ENCODE results near the gene LTC4S.

Gene LTC4S

DNA sequence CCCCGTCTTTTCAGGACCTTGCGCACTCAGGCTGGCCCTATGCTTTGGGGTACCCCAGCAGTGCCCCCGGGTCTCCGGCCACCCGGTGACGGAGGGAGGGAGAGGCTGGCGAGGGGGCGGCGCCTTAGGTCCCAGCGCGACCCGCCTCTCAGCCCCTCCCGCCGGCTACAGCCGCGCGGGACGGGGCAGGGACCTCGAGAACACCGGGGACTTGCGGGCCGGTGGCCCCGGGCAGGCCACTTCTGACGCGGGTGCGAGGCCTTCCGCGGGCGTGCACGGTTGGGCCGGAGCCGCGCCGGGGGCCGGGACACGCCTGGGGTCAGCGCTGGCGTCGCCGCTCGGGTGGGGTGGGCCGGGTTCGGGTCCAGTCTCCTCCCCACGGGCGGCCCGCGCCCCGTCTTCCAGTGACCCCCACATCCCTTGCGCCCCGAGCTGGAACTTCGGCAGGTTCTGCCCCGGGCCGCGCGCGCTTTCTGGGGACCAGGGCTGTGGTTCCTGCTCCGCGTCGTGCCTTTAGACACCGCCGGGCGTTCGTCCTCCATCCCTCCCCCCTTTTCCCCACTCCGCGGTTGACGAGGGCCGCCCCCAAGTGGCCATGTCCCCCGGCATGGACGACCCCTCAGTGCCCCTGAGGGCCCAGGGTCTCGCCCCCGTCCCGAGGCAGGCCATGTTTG is 23.1 kb downstream of the LTC4S start:
- peaks cover 40% of the 10 kb centered on the region for H3K4me1 ChIP-seq (ENCODE audit: control insufficient read depth, insufficient read depth, low read length)

GRCh38 chr5:179817470-179817840 is 23.7 kb downstream of the LTC4S start:
- Histone ChIP-seq H3K27me3 (ENCODE audit: control insufficient read depth, insufficient read depth, low read length) (no peaks in the 10 kb centered on the region), H3K9ac (ENCODE audit: low read depth, low read length) (peak overlapping the region; percentile 59), H3K4me2 (ENCODE audit: low read length) (peak overlapping the region; percentile 73), H3K4me3 (ENCODE audit: low read length) (peak overlapping the region; percentile 54), H3K4me1 (ENCODE audit: control insufficient read depth, insufficient read depth, low read length) (peaks cover 45% of the 10 kb centered on the region), H3K9me3 (replicated peaks; ENCODE audit: low read length) (no peaks in the 10 kb centered on the region), H3K36me3 (ENCODE audit: insufficient read depth, low read length) (peaks cover 18% of the 10 kb centered on the region)

More for the DNA sequence above, 23.1 kb downstream of the LTC4S start:
- Histone ChIP-seq H3K4me2 (ENCODE audit: low read length) (peak overlapping the region; percentile 73), H3K9me3 (replicated peaks; ENCODE audit: low read length) (no peaks in the 10 kb centered on the region), H3K27me3 (ENCODE audit: control insufficient read depth, insufficient read depth, low read length) (no peaks in the 10 kb centered on the region), H3K9ac (ENCODE audit: low read depth, low read length) (peak overlapping the region; percentile 59), H3K36me3 (ENCODE audit: insufficient read depth, low read length) (peaks cover 13% of the 10 kb centered on the region), H3K4me3 (ENCODE audit: low read length) (peak overlapping the region; percentile 54)

GRCh38 chr5:179817890-179818745 is 24.3 kb downstream of the LTC4S start:
- Histone ChIP-seq H3K9me3 (replicated peaks; ENCODE audit: low read length) (no peaks in the 10 kb centered on the region), H3K9ac (ENCODE audit: low read depth, low read length) (peak overlapping the region; percentile 96), H3K4me2 (ENCODE audit: low read length) (peak overlapping the region; percentile 87), H3K36me3 (ENCODE audit: insufficient read depth, low read length) (peaks cover 22% of the 10 kb centered on the region), H3K4me1 (ENCODE audit: control insufficient read depth, insufficient read depth, low read length) (peaks cover 51% of the 10 kb centered on the region), H3K4me3 (ENCODE audit: low read length) (peak overlapping the region; percentile 76), H3K27me3 (ENCODE audit: control insufficient read depth, insufficient read depth, low read length) (no peaks in the 10 kb centered on the region)

- Histone ChIP-seq H3K9me3 (replicated peaks; ENCODE audit: low read length) (no peaks in the 10 kb centered on the region), H3K27me3 (ENCODE audit: control insufficient read depth, insufficient read depth, low read length) (no peaks in the 10 kb centered on the region), H3K9ac (ENCODE audit: low read depth, low read length) (peak overlapping the region; percentile 96), H3K4me3 (ENCODE audit: low read length) (peak overlapping the region; percentile 76), H3K4me1 (ENCODE audit: control insufficient read depth, insufficient read depth, low read length) (peaks cover 53% of the 10 kb centered on the region), H3K4me2 (ENCODE audit: low read length) (peak overlapping the region; percentile 87), H3K36me3 (ENCODE audit: insufficient read depth, low read length) (peaks cover 25% of the 10 kb centered on the region)
Observed at GRCh38 chr5:179818746-179819295, 25.0 kb downstream of the LTC4S start.

DNA sequence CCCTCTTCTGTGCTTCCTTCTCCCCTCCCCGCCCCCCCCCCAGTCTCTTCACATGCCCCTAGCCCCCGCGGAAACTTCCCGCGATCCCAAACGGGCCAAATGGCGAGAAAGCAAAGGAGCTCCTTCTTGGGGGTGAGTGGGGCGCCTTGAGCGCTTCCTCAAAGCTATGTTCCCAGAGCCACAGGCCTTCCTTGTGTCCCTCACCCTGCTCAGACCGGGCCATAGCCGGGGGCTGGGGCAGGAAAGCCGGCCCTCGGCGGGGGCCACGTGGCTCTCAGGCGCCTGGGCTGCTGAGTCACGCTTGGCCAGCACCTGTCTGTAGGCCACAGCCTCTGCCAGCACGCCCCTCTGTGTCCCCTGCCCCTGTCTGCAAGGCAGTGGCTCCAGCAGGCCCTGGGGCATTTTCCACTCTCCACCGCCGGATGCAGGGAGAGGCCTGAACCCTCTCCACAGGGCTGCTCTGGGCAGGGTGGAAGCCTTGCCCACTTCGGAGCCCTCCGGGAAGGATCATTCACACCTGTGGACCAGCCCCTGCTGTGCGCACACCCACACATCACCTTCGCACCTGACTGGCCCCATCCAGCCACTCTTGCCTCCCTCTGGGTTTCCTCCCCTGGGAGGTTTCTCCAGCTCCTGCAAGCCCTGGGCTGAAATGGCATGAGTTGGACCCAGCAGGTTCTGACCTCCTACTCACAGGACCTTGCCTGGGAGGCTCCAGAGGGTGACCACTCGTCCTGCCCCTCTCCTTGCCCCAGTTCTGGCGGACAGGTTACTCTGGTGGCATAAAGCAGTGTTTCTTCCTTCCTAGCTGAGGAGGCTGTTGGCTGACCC is 25.7 kb downstream of the LTC4S start:
- Histone ChIP-seq H3K9ac (ENCODE audit: low read depth, low read length) (peak overlapping the region; percentile 96), H3K4me2 (ENCODE audit: low read length) (peak overlapping the region; percentile 87), H3K36me3 (ENCODE audit: insufficient read depth, low read length) (peaks cover 25% of the 10 kb centered on the region), H3K9me3 (replicated peaks; ENCODE audit: low read length) (no peaks in the 10 kb centered on the region), H3K4me3 (ENCODE audit: low read length) (peak overlapping the region; percentile 76), H3K4me1 (ENCODE audit: control insufficient read depth, insufficient read depth, low read length) (peaks cover 56% of the 10 kb centered on the region), H3K27me3 (ENCODE audit: control insufficient read depth, insufficient read depth, low read length) (no peaks in the 10 kb centered on the region)

GRCh38 chr5:179820127-179820482 is 26.3 kb downstream of the LTC4S start:
- peak overlapping the region; percentile 96 for H3K9ac ChIP-seq (ENCODE audit: low read depth, low read length)
- peak overlapping the region; percentile 76 for H3K4me3 ChIP-seq (ENCODE audit: low read length)
- H3K4me1 ChIP-seq (ENCODE audit: control insufficient read depth, insufficient read depth, low read length), result peaks cover 61% of the 10 kb centered on the region
- H3K4me2 ChIP-seq (ENCODE audit: low read length), result peak overlapping the region; percentile 87
- H3K36me3 ChIP-seq (ENCODE audit: insufficient read depth, low read length), result peaks cover 31% of the 10 kb centered on the region
- no peaks in the 10 kb centered on the region for H3K9me3 ChIP-seq (replicated peaks; ENCODE audit: low read length)
- no peaks in the 10 kb centered on the region for H3K27me3 ChIP-seq (ENCODE audit: control insufficient read depth, insufficient read depth, low read length)

DNA sequence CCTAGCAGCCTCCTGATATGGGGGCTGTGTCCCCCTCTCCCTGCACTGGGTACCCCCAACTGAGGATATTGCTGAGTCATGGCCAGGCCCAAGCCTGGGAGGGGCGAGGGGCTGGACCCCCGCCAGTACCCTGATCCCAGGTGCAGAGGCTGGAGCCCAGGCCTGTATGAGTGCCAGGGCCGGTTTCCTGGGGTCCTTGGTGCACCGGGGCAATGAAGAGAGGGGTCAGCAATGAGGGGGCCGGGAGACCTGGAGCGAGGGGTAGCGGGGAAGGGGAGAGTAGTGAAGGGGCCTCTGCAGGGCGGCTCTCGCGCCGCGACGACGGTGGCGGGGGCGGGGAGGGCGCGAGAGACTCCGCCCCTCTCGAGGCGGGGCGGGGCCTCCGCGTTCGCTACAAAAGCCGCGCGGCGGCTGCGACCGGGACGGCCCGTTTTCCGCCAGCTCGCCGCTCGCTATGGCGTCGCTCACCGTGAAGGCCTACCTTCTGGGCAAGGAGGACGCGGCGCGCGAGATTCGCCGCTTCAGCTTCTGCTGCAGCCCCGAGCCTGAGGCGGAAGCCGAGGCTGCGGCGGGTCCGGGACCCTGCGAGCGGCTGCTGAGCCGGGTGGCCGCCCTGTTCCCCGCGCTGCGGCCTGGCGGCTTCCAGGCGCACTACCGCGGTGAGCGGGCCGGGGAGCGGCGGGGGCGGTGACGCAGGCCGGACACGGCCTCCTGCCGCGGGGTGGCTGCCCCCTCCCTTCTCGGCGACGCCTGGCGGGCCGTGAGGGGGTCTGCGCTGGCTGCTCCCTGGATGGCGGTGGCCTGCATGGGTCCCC is 26.9 kb downstream of the LTC4S start, which contains the start of gene SQSTM1:
Gene SQSTM1, plus strand, starts transcription at position 423 of the 815 bp plus-strand sequence. Its CDS starts 32 bp downstream, at position 455.
- H3K4me1 ChIP-seq (ENCODE audit: control insufficient read depth, insufficient read depth, low read length), result peaks cover 62% of the 10 kb centered on the region

DNA sequence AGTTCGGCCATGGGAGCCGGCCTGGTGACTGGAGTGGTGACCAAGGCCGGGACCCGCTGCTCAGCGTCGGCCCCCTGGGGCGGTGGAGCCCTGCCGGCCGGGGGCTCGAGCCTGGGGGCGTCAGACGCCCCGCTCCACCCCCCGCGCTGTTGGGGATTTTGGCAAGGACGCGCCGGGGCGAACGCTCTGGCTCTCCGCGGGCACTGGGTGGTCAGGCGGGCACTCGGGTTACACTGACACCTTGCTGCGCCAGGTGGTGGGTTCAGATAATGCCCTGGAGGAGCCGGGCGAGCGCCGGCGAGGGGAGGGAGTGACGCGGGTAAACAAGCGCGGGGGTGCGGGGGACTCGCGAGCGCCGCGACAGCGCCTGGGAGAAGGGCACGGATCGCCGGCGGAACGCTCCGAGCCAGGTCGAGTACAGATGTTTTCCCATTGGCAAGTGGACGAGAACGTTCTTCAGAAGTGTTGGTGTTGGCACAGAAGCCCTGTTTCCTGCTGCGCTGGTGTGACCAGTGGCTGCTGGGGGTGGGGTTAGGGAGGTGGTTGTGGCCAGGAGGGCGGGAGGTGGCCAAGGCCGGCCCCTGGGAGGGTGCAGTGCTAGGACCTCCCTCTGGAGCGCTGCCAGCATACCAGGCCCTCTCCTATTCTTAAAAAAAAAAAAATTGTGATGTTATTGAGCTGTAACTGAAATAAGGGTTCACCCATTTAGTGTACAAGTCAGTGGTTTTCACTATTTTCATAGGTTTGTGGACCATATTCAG is 27.7 kb downstream of the LTC4S start:
- H3K4me2 ChIP-seq (ENCODE audit: low read length), result peak overlapping the region; percentile 87
- peak overlapping the region; percentile 96 for H3K9ac ChIP-seq (ENCODE audit: low read depth, low read length)
- H3K27me3 ChIP-seq (ENCODE audit: control insufficient read depth, insufficient read depth, low read length), result no peaks in the 10 kb centered on the region
- peak overlapping the region; percentile 76 for H3K4me3 ChIP-seq (ENCODE audit: low read length)
- no peaks in the 10 kb centered on the region for H3K9me3 ChIP-seq (replicated peaks; ENCODE audit: low read length)
- peaks cover 62% of the 10 kb centered on the region for H3K4me1 ChIP-seq (ENCODE audit: control insufficient read depth, insufficient read depth, low read length)
- peaks cover 45% of the 10 kb centered on the region for H3K36me3 ChIP-seq (ENCODE audit: insufficient read depth, low read length)

More for the DNA sequence above, 26.9 kb downstream of the LTC4S start, which contains the start of gene SQSTM1:
- Histone ChIP-seq H3K36me3 (ENCODE audit: insufficient read depth, low read length) (peaks cover 37% of the 10 kb centered on the region), H3K9me3 (replicated peaks; ENCODE audit: low read length) (no peaks in the 10 kb centered on the region), H3K4me3 (ENCODE audit: low read length) (peak within 1 kb of the TSS; percentile 76), H3K4me2 (ENCODE audit: low read length) (peak within 1 kb of the TSS; percentile 87), H3K27me3 (ENCODE audit: control insufficient read depth, insufficient read depth, low read length) (no peaks in the 10 kb centered on the region), H3K9ac (ENCODE audit: low read depth, low read length) (peak within 1 kb of the TSS; percentile 96)

GRCh38 chr5:179822059-179822432 is 28.3 kb downstream of the LTC4S start:
- Histone ChIP-seq H3K27me3 (ENCODE audit: control insufficient read depth, insufficient read depth, low read length) (no peaks in the 10 kb centered on the region), H3K4me2 (ENCODE audit: low read length) (peak overlapping the region; percentile 87), H3K4me1 (ENCODE audit: control insufficient read depth, insufficient read depth, low read length) (peaks cover 60% of the 10 kb centered on the region), H3K9ac (ENCODE audit: low read depth, low read length) (peak overlapping the region; percentile 96), H3K4me3 (ENCODE audit: low read length) (peak overlapping the region; percentile 76), H3K9me3 (replicated peaks; ENCODE audit: low read length) (no peaks in the 10 kb centered on the region), H3K36me3 (ENCODE audit: insufficient read depth, low read length) (peaks cover 50% of the 10 kb centered on the region)
